GM12878 (cell line): ENCODE data around the gene PPM1A. TPM values are rescaled to one million over a fixed set of nuclear protein-coding genes. Genes with fewer than 3 reads are reported as not detected.

Source experiments
- ATAC-seq: fragments of 200-7000 bp; cut with Tn5 transposase; 3 replicates; pipeline ENCODE4 v1.9.1; 2020; ENCODE audit warnings: mild to moderate bottlenecking, moderate library complexity
- BruUV-seq: library from RNA; stranded (reverse); fragments of 400-500 nt; replicated peaks from 2 replicates; lab custom pipeline; 2021; lab: Mats Ljungman, UMichigan
- CTCF ChIA-PET: fragments of 300-600 bp; sonication (Branson Sonifier 250); formaldehyde crosslinking; extraction: SDS; loops from one replicate; lab custom pipeline; 2021; ENCODE audit warnings: inconsistent platforms; lab: Yijun Ruan, JAX
- POLR2A ChIA-PET: fragments of 350-600 bp; formaldehyde crosslinking; extraction: SDS; loops from one replicate; lab custom pipeline; 2021; ENCODE audit warnings: inconsistent platforms; lab: Charles Lee
- RAD21 ChIA-PET: fragments of 300-600 bp; sonication (Branson Sonifier 250); formaldehyde crosslinking; loops from one replicate; lab custom pipeline; 2023; ENCODE audit warnings: antibody characterized with exemption; ENCODE audit not compliant: unreplicated experiment; lab: Charles Lee
- SMC1A ChIA-PET: fragments of 300-600 bp; sonication (Branson Sonifier 250); formaldehyde crosslinking; loops from one replicate; lab custom pipeline; 2023; ENCODE audit not compliant: unreplicated experiment, uncharacterized antibody; lab: Charles Lee
- DNase-seq: peaks from one replicate; pipeline ENCODE4 v3.0.0-alpha.2; 2011; ENCODE audit warnings: low read depth, low spot score
- FAIRE-seq: peaks from 3 replicates; lab custom pipeline; 2011; peaks lifted over from hg19 to GRCh38; lab: Jason Lieb, UNC
- H2AFZ ChIP-seq: 2 replicates; pipeline ENCODE4 v1.6.0; 2011; ENCODE audit warnings: low read depth, low read length, control low read depth; ENCODE audit not compliant: control insufficient read depth
- H3K27ac ChIP-seq: 2 replicates; pipeline ENCODE4 v1.5.1; 2011; ENCODE audit warnings: control low read depth; ENCODE audit not compliant: control insufficient read depth, insufficient read depth
- H3K27me3 ChIP-seq, 2 experiments: replicated peaks in 1 of 2; 2 replicates each; pipeline versions ENCODE4 v1.6.0 to v1.6.1; 2011; ENCODE audit warnings: low read length in 1 of 2; ENCODE audit not compliant: control insufficient read depth in 2 of 2, insufficient read depth in 2 of 2
- H3K36me3 ChIP-seq, 2 experiments: 2 replicates each; pipeline ENCODE4 v1.5.1; 2011; ENCODE audit warnings: low read length in 1 of 2; ENCODE audit not compliant: control insufficient read depth in 2 of 2, insufficient read depth in 2 of 2
- H3K4me1 ChIP-seq: 2 replicates; pipeline ENCODE4 v1.6.1; 2011; ENCODE audit warnings: mild to moderate bottlenecking, low read length, moderate library complexity, mixed read lengths; ENCODE audit not compliant: control insufficient read depth, insufficient read depth
- H3K4me2 ChIP-seq: 2 replicates; pipeline ENCODE4 v1.6.0; 2011; ENCODE audit warnings: control low read depth; ENCODE audit not compliant: control insufficient read depth, insufficient read depth
- H3K4me3 ChIP-seq: fragments of 200-600 bp; sonication (generic); 2 replicates; pipeline ENCODE4 v1.5.1; 2016
- H3K79me2 ChIP-seq: 2 replicates; pipeline ENCODE4 v1.6.0; 2011; ENCODE audit warnings: low read length; ENCODE audit not compliant: control insufficient read depth, insufficient read depth
- H3K9ac ChIP-seq: 2 replicates; pipeline ENCODE4 v1.8.0; 2011; ENCODE audit warnings: low read length, control low read depth, mixed read lengths; ENCODE audit not compliant: control insufficient read depth, insufficient read depth
- H3K9me3 ChIP-seq: replicated peaks from 3 replicates; pipeline ENCODE4 v1.5.1; 2011; ENCODE audit warnings: mild to moderate bottlenecking, low read length; ENCODE audit not compliant: control insufficient read depth, insufficient read depth
- H4K20me1 ChIP-seq: 2 replicates; pipeline ENCODE4 v1.6.0; 2011; ENCODE audit not compliant: control insufficient read depth, insufficient read depth
- HDGF ChIP-seq: fragments of 450-650 bp; IDR thresholded peaks from 2 replicates; pipeline ENCODE4 v1.6.1; 2016; ENCODE audit warnings: antibody characterized with exemption
- MXI1 ChIP-seq: fragments of 150-350 bp; IDR thresholded peaks from 2 replicates; pipeline ENCODE4 v1.6.1; 2011; ENCODE audit warnings: low read depth, mild to moderate bottlenecking, inconsistent platforms, low read length, improper control_type of control experiment
- NFXL1 ChIP-seq: fragments of 450-650 bp; IDR thresholded peaks from 2 replicates; pipeline ENCODE4 v1.6.1; 2017; ENCODE audit warnings: antibody characterized with exemption, mild to moderate bottlenecking, borderline replicate concordance
- NR2C2 ChIP-seq: IDR thresholded peaks from 2 replicates; pipeline ENCODE4 v1.6.1; 2011; ENCODE audit warnings: borderline replicate concordance, low read depth; ENCODE audit not compliant: control insufficient read depth, insufficient read length
- POLR2AphosphoS2 ChIP-seq: IDR thresholded peaks from 2 replicates; pipeline ENCODE4 v1.6.1; 2011; ENCODE audit warnings: low read depth, mild to moderate bottlenecking, low read length, improper control_type of control experiment, moderate library complexity
- POLR2AphosphoS5 ChIP-seq: IDR thresholded peaks from 2 replicates; pipeline ENCODE4 v1.6.1; 2011; ENCODE audit warnings: mild to moderate bottlenecking, low read length, inconsistent platforms
- RAD21 ChIP-seq: IDR thresholded peaks from 2 replicates; pipeline ENCODE4 v1.6.1; 2011; ENCODE audit warnings: mild to moderate bottlenecking, low read depth, low read length, moderate library complexity; ENCODE audit not compliant: insufficient read depth
- SP1 ChIP-seq: IDR thresholded peaks from one replicate; pipeline ENCODE4 v1.6.1; 2011; ENCODE audit warnings: low read depth, low read length
- TCF7 ChIP-seq: IDR thresholded peaks from 2 replicates; pipeline ENCODE4 v1.6.1; 2014; ENCODE audit warnings: antibody characterized with exemption, borderline replicate concordance
- ZNF384 ChIP-seq: IDR thresholded peaks from 2 replicates; pipeline ENCODE4 v1.6.1; 2012; ENCODE audit warnings: low read depth, mild to moderate bottlenecking, low read length, improper control_type of control experiment, borderline replicate concordance
- WGBS: methylation state at CpG from one replicate; pipeline ENCODE4 v1.1.6; 2016; ENCODE audit warnings: low lambda C conversion rate; ENCODE audit not compliant: insufficient replicate concordance, insufficient coverage; ENCODE audit errors: missing lambda C conversion rate; 5-methylcytosine and 5-hydroxymethylcytosine counted together
- in situ Hi-C: fragments of 300-500 bp; cut with MboI; formaldehyde crosslinking; loops from 9 replicates; pipeline ENCODE4 v1.14.3; 2018; ENCODE audit warnings: mixed read lengths
- intact Hi-C: fragments of 100-400 bp; cut with micrococcal nuclease; formaldehyde crosslinking; loops from one replicate; pipeline ENCODE4 v1.14.2; 2022; ENCODE audit not compliant: unreplicated experiment
- polyA plus RNA-seq, 11 experiments: library from polyadenylated mRNA; depleted of rRNA in 4 of 11; unstranded in 6 of 11; stranded (reverse) in 5 of 11; fragments of >200 nt; fragmentation: Nextera tagmentation in 4 of 11; fragmentation: Illumina TruSeq in 1 of 11; extraction: Ambion mirVana in 4 of 11; extraction: Trizol in 1 of 11; gene quantifications; 1 replicate in 1 of 11; 2 replicates in 10 of 11; pipeline versions ENCODE4 v1.2.1 to v1.2.3, GENCODE V29; 2011 to 2016; ENCODE audit warnings: inconsistent platforms in 2 of 11, missing spikeins in 2 of 11, low read depth in 1 of 11
- total RNA-seq, 4 experiments: library from RNA; depleted of rRNA in 3 of 4; stranded (reverse); fragments of >200 nt in 3 of 4; fragmentation: Illumina TruSeq in 1 of 4; extraction: Trizol in 1 of 4; gene quantifications; 2 replicates each; pipeline versions ENCODE4 v1.2.1 to v1.2.3, GENCODE V29; 2013 to 2021
- TF ChIP-seq, protein P1 (sequence below): IDR thresholded peaks from 2 replicates; pipeline ENCODE4 v1.6.1; 2012; ENCODE audit warnings: mild to moderate bottlenecking, low read depth, low read length
- TF ChIP-seq, protein P2 (sequence below): IDR thresholded peaks from 2 replicates; pipeline ENCODE4 v1.6.1; 2011; ENCODE audit warnings: borderline replicate concordance, low read depth, mild to moderate bottlenecking, moderate library complexity, low read length; ENCODE audit not compliant: insufficient read depth, poor library complexity, severe bottlenecking
- TF ChIP-seq, protein P3 (sequence below): fragments of 150-350 bp; IDR thresholded peaks from 2 replicates; pipeline ENCODE4 v1.6.1; 2014; ENCODE audit warnings: mild to moderate bottlenecking, low read depth, low read length
- TF ChIP-seq, protein P4 (sequence below): IDR thresholded peaks from 2 replicates; pipeline ENCODE4 v1.6.1; 2012; ENCODE audit warnings: low read length, inconsistent platforms

Gene PPM1A
- total and polyA plus RNA-seq, 10 of the 15 experiments (the other 5 are each of a cell fraction or from before 2014, with no cell fraction given) = 16.8 to 124 (median 47.0) TPM

DNA sequence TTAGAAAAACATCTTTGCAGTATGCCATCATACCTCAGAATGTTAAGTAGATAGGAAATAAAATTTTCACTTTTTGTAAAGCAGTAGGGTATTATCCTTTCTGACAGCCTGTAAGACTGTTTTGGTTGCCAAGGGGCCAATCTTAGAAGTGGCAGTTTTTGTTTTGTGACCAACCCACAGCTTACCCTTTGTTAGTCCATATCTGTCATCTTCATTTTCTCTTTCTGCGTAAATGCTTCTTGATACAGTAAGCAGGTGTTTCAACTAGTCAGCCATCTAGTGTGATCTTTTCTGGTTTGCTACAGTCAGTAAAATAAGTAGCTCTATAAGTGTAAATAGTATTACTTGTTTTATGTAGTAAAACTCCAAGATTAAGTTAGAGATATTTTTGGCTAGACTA, 8.8 kb downstream of the PPM1A start (continued):
- TF ChIP-seq, protein P1, sequence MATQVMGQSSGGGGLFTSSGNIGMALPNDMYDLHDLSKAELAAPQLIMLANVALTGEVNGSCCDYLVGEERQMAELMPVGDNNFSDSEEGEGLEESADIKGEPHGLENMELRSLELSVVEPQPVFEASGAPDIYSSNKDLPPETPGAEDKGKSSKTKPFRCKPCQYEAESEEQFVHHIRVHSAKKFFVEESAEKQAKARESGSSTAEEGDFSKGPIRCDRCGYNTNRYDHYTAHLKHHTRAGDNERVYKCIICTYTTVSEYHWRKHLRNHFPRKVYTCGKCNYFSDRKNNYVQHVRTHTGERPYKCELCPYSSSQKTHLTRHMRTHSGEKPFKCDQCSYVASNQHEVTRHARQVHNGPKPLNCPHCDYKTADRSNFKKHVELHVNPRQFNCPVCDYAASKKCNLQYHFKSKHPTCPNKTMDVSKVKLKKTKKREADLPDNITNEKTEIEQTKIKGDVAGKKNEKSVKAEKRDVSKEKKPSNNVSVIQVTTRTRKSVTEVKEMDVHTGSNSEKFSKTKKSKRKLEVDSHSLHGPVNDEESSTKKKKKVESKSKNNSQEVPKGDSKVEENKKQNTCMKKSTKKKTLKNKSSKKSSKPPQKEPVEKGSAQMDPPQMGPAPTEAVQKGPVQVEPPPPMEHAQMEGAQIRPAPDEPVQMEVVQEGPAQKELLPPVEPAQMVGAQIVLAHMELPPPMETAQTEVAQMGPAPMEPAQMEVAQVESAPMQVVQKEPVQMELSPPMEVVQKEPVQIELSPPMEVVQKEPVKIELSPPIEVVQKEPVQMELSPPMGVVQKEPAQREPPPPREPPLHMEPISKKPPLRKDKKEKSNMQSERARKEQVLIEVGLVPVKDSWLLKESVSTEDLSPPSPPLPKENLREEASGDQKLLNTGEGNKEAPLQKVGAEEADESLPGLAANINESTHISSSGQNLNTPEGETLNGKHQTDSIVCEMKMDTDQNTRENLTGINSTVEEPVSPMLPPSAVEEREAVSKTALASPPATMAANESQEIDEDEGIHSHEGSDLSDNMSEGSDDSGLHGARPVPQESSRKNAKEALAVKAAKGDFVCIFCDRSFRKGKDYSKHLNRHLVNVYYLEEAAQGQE = no peak
- TF ChIP-seq NR2C2 (no peak), HDGF (no peak), ZNF384 (no peak), POLR2AphosphoS2 (no peak), POLR2AphosphoS5 (no peak)

DNA sequence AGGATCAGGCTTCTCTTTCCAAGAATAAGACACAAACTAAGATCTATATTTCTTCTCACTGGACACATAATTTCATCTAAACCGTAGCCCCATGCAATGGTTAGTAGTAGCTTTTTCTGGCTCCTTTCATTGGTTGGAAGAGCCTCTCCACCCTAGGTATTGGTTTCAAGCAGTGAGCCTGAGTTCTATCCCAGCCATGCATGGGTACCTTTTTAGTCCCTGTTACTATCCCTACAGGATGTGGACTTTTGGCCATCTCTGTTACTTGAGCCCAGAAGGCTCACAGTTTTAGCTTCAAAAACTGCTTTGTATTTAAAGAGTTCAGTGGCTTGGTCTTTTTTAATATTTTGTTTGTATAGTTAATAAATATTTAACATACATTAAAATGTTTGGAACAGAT, 16.1 kb downstream of the PPM1A start:
- Histone ChIP-seq H3K9me3 (peaks cover 15% of the 10 kb centered on the region), H4K20me1 (no peaks in the 10 kb centered on the region), H3K27me3 (no peaks in the 10 kb centered on the region), H3K79me2 (peaks cover 75% of the 10 kb centered on the region), H3K9ac (no peak overlapping the region), H3K36me3 (peaks cover 0 to 6% of the 10 kb centered on the region in 2 experiments; a peak in 1 of 4 replicates), H3K4me1 (no peaks in the 10 kb centered on the region), H3K4me2 (no peak overlapping the region), H3K27ac (no peak overlapping the region), H3K4me3 (no peak overlapping the region), H2AFZ (no peak overlapping the region)
- no peak for FAIRE-seq
- 87% methylated on average over 1 of the region's 1 CpG for WGBS
- no TSS peak for BruUV-seq
- in situ Hi-C loops (no loop called here), intact Hi-C loops (no loop called here)
- ChIA-PET SMC1A (interaction anchor here (1.1 to 4.0 kb wide), 7 partner anchors 10 to 66 kb away, joined by 3 to 47 read pairs (median 7); no protein-coding TSS in a partner anchor), RAD21 (interaction anchor here (1.2 to 2.5 kb wide), 4 partner anchors 8 to 78 kb away, joined by 4 to 11 read pairs (median 4); no protein-coding TSS in a partner anchor), CTCF (interaction anchor here (0.6 to 3.7 kb wide), 7 partner anchors 9 to 548 kb away, joined by 3 to 16 read pairs (median 7); partner anchors contain the start of gene PPM1A), POLR2A (interaction anchor here (1.4 to 2.1 kb wide), 4 partner anchors 11 to 170 kb away, joined by 3 to 5 read pairs (median 4); no protein-coding TSS in a partner anchor)
- no peak for DNase-seq
- ATAC-seq = no peak
- TF ChIP-seq, protein P2, sequence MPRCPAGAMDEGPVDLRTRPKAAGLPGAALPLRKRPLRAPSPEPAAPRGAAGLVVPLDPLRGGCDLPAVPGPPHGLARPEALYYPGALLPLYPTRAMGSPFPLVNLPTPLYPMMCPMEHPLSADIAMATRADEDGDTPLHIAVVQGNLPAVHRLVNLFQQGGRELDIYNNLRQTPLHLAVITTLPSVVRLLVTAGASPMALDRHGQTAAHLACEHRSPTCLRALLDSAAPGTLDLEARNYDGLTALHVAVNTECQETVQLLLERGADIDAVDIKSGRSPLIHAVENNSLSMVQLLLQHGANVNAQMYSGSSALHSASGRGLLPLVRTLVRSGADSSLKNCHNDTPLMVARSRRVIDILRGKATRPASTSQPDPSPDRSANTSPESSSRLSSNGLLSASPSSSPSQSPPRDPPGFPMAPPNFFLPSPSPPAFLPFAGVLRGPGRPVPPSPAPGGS = no peak
- TF ChIP-seq, protein P3, sequence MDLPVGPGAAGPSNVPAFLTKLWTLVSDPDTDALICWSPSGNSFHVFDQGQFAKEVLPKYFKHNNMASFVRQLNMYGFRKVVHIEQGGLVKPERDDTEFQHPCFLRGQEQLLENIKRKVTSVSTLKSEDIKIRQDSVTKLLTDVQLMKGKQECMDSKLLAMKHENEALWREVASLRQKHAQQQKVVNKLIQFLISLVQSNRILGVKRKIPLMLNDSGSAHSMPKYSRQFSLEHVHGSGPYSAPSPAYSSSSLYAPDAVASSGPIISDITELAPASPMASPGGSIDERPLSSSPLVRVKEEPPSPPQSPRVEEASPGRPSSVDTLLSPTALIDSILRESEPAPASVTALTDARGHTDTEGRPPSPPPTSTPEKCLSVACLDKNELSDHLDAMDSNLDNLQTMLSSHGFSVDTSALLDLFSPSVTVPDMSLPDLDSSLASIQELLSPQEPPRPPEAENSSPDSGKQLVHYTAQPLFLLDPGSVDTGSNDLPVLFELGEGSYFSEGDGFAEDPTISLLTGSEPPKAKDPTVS = no peak
- no peak for TF ChIP-seq POLR2AphosphoS5
- no peak for TF ChIP-seq MXI1
- no peak for TF ChIP-seq TCF7
- no peak for TF ChIP-seq NR2C2
- TF ChIP-seq SP1 = no peak
- TF ChIP-seq RAD21 = no peak
- TF ChIP-seq NFXL1 = no peak
- TF ChIP-seq, protein P4, sequence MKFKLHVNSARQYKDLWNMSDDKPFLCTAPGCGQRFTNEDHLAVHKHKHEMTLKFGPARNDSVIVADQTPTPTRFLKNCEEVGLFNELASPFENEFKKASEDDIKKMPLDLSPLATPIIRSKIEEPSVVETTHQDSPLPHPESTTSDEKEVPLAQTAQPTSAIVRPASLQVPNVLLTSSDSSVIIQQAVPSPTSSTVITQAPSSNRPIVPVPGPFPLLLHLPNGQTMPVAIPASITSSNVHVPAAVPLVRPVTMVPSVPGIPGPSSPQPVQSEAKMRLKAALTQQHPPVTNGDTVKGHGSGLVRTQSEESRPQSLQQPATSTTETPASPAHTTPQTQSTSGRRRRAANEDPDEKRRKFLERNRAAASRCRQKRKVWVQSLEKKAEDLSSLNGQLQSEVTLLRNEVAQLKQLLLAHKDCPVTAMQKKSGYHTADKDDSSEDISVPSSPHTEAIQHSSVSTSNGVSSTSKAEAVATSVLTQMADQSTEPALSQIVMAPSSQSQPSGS = no peak
